ENCODE measurements around the gene NEXMIF.
"Not testable (repeated sequence)": the region's sequence is repeated elsewhere in the genome, so short reads cannot be mapped to it uniquely, and the experiment has no call there.

The NEXMIF gene

DNA sequence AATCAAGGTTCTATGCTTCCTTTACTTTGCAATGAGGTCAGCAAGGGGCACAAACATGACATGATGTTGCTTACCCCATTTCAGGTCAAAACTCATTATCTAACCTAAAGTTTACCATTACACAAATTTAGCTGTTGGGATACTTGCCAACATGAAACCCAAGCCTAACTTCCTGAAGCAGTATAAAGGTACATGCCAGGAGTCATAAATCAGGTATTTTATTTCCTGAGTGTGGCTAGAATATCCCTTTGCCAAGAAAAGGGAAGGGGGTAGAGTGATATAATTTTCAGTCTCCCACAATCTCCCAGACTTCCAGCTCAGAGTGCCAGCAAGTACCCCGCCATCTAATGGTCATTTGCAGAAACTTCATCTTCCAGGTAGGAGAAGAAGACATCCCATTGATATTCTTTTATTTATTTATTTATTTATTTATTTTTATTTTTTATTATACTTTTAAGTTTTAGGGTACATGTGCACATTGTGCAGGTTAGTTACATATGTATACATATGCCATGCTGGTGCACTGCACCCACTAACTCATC lies 136.6 kb downstream of the NEXMIF start:
- no peak for DNase-seq

DNA sequence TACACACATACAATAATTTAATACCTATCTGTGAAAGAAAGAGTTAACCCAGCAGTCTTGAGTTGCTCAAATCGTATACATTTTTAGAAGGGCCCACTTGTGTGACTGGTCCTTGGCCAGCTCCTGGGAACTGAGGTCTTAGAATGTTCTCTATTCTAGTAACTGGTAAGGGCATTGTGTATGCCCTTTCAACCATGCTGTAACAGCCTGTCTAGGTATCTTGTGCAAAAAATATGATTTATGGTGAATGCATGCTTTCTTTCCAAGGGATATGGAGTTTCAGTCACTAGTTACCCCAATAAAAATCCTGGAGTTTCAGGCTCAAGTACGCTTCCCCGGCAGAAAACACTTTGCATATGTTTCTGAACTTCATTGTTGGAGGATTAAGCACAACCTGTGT lies 140.6 kb downstream of the NEXMIF start:
- DNase-seq, result no peak

DNA sequence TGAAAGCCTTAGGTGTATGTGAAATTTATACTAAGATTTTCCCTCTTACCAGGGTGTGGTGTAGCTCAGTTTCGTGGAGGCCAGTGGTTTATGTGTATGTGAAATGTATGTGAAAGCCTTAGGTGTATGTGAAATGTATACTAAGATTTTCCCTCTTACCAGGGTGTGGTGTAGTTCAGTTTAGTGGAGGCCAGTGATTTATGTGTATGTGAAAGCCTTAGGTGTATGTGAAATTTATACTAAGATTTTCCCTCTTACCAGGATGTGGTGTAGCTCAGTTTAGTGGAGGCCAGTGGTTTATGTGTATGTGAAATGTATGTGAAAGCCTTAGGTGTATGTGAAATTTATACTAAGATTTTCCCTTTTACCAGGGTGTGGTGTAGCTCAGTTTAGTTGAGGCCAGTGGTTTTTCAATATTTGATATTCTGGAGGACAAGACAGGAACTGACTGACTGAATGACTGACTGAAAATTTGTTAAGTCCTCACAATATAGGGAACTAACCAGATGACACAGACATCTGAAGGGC lies 143.7 kb downstream of the NEXMIF start:
- no peak for DNase-seq

DNA sequence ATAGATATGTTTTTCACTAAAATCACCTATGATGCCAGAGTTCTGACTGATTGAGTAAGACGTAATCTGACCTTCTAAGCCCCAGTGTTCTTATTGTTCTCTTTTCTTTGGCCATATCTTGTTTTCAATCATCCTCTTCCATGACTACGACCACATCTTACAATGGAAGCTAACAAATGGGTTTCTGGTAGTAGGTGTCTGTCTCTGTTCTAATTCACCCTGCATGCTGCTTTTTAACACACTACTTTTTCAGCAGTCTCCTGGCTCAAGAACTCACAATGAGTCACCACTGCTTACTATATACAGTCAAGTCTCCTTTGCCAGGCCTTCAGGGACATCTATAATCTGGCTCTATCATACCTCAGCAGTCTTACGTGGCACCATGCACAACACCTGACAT lies 146.1 kb downstream of the NEXMIF start:
- DNase-seq, result no peak

DNA sequence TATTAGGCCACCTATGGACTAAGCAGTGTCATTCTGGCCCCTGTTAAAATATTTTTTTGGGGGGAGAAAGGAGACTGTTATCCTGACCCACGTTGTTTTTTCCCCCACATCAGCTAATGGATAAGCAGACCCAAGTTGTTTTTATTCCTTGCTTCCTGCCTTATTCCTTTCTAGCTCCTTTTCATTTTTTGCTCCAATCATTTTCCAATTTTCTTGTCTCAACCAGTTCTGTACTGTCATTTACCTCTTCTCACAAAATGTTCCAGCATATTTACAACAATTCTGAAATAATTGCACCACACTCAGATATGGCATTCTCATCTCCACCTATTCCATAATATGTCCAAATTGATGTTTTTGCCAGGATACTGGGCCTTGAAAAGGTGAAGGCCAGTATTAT lies 150.3 kb downstream of the NEXMIF start:
- DNase-seq, result no peak

DNA sequence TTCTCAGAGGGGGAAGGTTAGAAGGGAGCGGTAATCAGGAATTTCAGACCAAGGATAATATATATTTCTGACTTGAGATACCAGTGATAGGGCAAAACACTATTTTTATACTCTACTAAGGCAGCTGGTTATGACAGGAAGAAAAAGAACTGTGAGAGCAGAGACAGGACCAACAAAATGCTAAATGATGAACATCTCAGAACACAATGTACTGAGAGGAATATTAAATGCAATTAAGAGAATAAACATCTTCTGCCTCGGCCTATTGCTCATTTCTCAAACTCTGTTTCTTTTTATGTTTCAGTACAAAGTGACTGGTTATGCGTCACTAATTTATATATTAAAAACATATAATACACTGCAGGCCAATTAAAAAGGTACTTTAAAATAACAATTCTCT lies 188.8 kb downstream of the NEXMIF start:
- DNase-seq, result no peak

DNA sequence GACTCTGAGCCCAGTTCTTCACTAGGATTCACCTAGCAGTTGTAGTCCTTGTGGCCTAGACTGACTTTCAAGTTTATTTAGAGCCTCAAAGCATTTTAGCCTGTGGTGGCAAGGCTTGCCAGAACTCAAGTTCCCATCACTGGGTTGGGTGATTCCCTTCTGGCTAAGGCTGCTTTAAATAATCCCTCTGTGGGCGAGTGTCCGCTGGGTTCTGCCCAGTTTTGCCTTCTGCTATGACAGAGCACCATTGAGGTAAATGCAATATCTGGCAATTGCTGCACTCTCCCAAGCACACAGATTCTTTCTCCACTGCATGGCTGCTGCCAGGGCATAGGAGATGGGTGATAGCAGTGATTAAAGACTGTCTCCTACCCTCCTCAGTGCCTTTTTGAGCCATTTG lies 220.0 kb downstream of the NEXMIF start:
- DNase-seq, result no peak

DNA sequence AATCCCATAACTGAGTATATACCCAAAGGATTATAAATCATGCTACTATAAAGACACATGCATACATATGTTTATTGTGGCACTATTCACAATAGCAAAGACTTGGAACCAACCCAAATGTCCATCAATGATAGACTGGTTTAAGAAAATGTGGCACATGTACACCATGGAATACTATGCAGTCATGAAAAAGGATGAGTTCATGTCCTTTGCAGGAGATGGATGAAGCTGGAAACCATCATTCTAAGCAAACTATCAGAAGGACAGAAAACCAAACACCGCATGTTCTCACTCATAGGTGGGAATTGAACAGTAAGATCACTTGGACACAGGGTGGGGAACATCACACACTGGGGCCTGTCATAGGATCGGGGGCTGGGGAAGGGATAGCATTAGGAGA lies 223.9 kb downstream of the NEXMIF start:
- not testable (repeated sequence) for DNase-seq

DNA sequence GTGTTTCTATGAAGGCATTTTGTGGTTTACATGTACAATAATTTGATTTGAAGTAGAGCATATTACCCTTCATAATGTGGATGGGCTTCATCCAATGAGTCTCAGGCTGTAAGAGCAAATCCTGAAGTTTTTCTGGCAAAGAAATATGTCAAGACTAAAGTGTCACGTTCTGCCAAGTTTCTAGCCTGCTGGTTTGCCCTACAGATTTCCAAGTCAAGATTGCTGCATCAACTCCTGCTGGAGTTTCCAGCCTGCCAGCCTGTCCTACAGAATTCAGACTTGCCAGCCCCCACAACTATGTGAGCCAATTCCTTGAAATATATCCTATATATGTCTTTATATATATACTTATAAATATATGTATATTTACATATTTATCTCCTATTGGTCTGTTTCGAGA lies 240.8 kb downstream of the NEXMIF start:
- no peak for DNase-seq

Measured in activated CD4-positive, alpha-beta T cell treated with anti-CD3 and anti-CD28 coated beads, Interleukin-2, amount 50 U/mL, for 4 hours (primary cell).